ENCODE results near the gene NFIX.
A peak's percentile ranks its signal among the peaks of the same experiment; 100 is the strongest.

Gene NFIX

GRCh38 chr19:13104848-13105711, 109.8 kb downstream of the NFIX start:
- no peak for DNase-seq (ENCODE audit: low spot score)
- in situ Hi-C loops (cut with MboI; ENCODE audit: low pct_unique_long_range_greater_than_20kb, low sequenced_read_pairs, unreplicated experiment), result no loop called here

GRCh38 chr19:13109361-13110098, 114.3 kb downstream of the NFIX start:
- in situ Hi-C loops (cut with MboI; ENCODE audit: low pct_unique_long_range_greater_than_20kb, low sequenced_read_pairs, unreplicated experiment), result no loop called here
- no peak for DNase-seq (ENCODE audit: low spot score)
- no peak for TF ChIP-seq CTCF (IDR thresholded peaks at IDR 0.05; ENCODE audit: extremely low read depth, insufficient read depth, missing control alignments)

More at GRCh38 chr19:13104848-13105711, 109.8 kb downstream of the NFIX start:
- no peak for TF ChIP-seq CTCF (IDR thresholded peaks at IDR 0.05; ENCODE audit: extremely low read depth, insufficient read depth, missing control alignments)

- TF ChIP-seq CTCF (IDR thresholded peaks at IDR 0.05; ENCODE audit: extremely low read depth, insufficient read depth, missing control alignments), result no peak
- DNase-seq (ENCODE audit: low spot score), result no peak
- in situ Hi-C loops (cut with MboI; ENCODE audit: low pct_unique_long_range_greater_than_20kb, low sequenced_read_pairs, unreplicated experiment), result no loop called here
Observed at GRCh38 chr19:13110099-13110610, 114.9 kb downstream of the NFIX start.

- no peak for TF ChIP-seq CTCF (IDR thresholded peaks at IDR 0.05; ENCODE audit: extremely low read depth, insufficient read depth, missing control alignments)
- in situ Hi-C loops (cut with MboI; ENCODE audit: low pct_unique_long_range_greater_than_20kb, low sequenced_read_pairs, unreplicated experiment), result no loop called here
Observed at GRCh38 chr19:13112555-13112954, 117.3 kb downstream of the NFIX start.

GRCh38 chr19:13115936-13116281, 120.6 kb downstream of the NFIX start:
- no peak for DNase-seq (ENCODE audit: low spot score)
- in situ Hi-C loops (cut with MboI; ENCODE audit: low pct_unique_long_range_greater_than_20kb, low sequenced_read_pairs, unreplicated experiment), result no loop called here
- no peak for TF ChIP-seq CTCF (IDR thresholded peaks at IDR 0.05; ENCODE audit: extremely low read depth, insufficient read depth, missing control alignments)

More at GRCh38 chr19:13112555-13112954, 117.3 kb downstream of the NFIX start:
- no peak for DNase-seq (ENCODE audit: low spot score)

GRCh38 chr19:13116282-13117175, 121.3 kb downstream of the NFIX start, which contains the start of gene TRMT1:
TRMT1 (minus strand) TSS chr19:13116740; CDS start chr19:13116399, 341 bp downstream.
- DNase-seq (ENCODE audit: low spot score), result peak; percentile 94
- in situ Hi-C loops (cut with MboI; ENCODE audit: low pct_unique_long_range_greater_than_20kb, low sequenced_read_pairs, unreplicated experiment), result no loop called here
- TF ChIP-seq CTCF (IDR thresholded peaks at IDR 0.05; ENCODE audit: extremely low read depth, insufficient read depth, missing control alignments), result no peak
